HepG2 (cell line): ENCODE data around the gene ACER3. TPM values are rescaled to one million over a fixed set of nuclear protein-coding genes. Genes with fewer than 3 reads are reported as not detected.

Experiments used
- ATAC-seq: fragments of 200-7000 bp; cut with Tn5 transposase; 3 replicates; pipeline ENCODE4 v1.9.1; 2020; ENCODE audit warnings: mild to moderate bottlenecking, moderate library complexity
- BruUV-seq: library from RNA; stranded (reverse); fragments of 400-500 nt; replicated peaks from 2 replicates; lab custom pipeline; 2021; lab: Mats Ljungman, UMichigan
- CTCF ChIA-PET: fragments of 300-600 bp; formaldehyde crosslinking; extraction: SDS; loops from one replicate; lab custom pipeline; 2021; ENCODE audit warnings: low total read pairs, inconsistent platforms, low intra/inter-chr PET ratio; lab: Yijun Ruan, JAX
- POLR2A ChIA-PET: fragments of 350-600 bp; sonication (Branson Sonifier 250); formaldehyde crosslinking; loops from one replicate; lab custom pipeline; 2020; ENCODE audit warnings: antibody characterized with exemption, inconsistent platforms; lab: Yijun Ruan, JAX
- DNase-seq: peaks from one replicate; pipeline ENCODE4 v3.0.0-alpha.2; 2015; ENCODE audit warnings: low spot score
- FAIRE-seq: peaks from 3 replicates; lab custom pipeline; 2011; peaks lifted over from hg19 to GRCh38; lab: Jason Lieb, UNC
- H2AFZ ChIP-seq: one replicate; pipeline ENCODE4 v1.6.1; 2011; ENCODE audit warnings: low read length, inconsistent platforms
- H3K27ac ChIP-seq: fragments of 300-600 bp; 3 replicates; pipeline ENCODE4 v1.8.0; 2011; ENCODE audit warnings: mixed run types, mild to moderate bottlenecking, mixed read lengths, low read length, inconsistent platforms; ENCODE audit not compliant: insufficient read depth; ENCODE audit errors: extremely low read length
- H3K27me3 ChIP-seq, 2 experiments: fragments of 200-600 bp in 1 of 2; 2 replicates in 1 of 2; 3 replicates in 1 of 2; pipeline versions ENCODE4 v1.6.0 to v1.8.0; 2011; ENCODE audit warnings: low read length in 2 of 2, mild to moderate bottlenecking in 2 of 2, moderate library complexity in 2 of 2, inconsistent platforms in 1 of 2; ENCODE audit not compliant: insufficient read depth in 2 of 2, control insufficient read depth in 1 of 2
- H3K36me3 ChIP-seq, 2 experiments: fragments of 200-600 bp in 1 of 2; replicated peaks in 1 of 2; 2 replicates in 1 of 2; 3 replicates in 1 of 2; pipeline versions ENCODE4 v1.5.1 to v1.8.0; 2011; ENCODE audit warnings: low read length in 2 of 2, inconsistent platforms in 1 of 2; ENCODE audit not compliant: insufficient read depth in 2 of 2, control insufficient read depth in 1 of 2
- H3K4me1 ChIP-seq: 2 replicates; pipeline ENCODE4 v1.5.1; 2012; ENCODE audit warnings: low read length, inconsistent platforms; ENCODE audit not compliant: insufficient read depth
- H3K4me2 ChIP-seq: 2 replicates; pipeline ENCODE4 v1.6.0; 2011; ENCODE audit warnings: low read depth, low read length, inconsistent platforms
- H3K4me3 ChIP-seq, 3 experiments: fragments of 200-600 bp in 1 of 3; sonication (generic), shearing (Covaris generic) in 1 of 3; replicated peaks in 1 of 3; 2 replicates each; pipeline ENCODE4 v1.5.1; 2011 to 2016; ENCODE audit warnings: low read length in 3 of 3, inconsistent platforms in 2 of 3, low read depth in 2 of 3, mild to moderate bottlenecking in 2 of 3, control low read depth in 1 of 3, mixed read lengths in 1 of 3; ENCODE audit not compliant: insufficient read depth in 1 of 3
- H3K79me2 ChIP-seq: one replicate; pipeline ENCODE4 v1.6.1; 2011; ENCODE audit warnings: low read length, inconsistent platforms; ENCODE audit not compliant: insufficient read depth
- H3K9ac ChIP-seq: 2 replicates; pipeline ENCODE4 v1.6.0; 2011; ENCODE audit warnings: mild to moderate bottlenecking, low read depth, low read length, inconsistent platforms; ENCODE audit not compliant: insufficient read depth
- H3K9me3 ChIP-seq: 2 replicates; pipeline ENCODE4 v1.5.1; 2012; ENCODE audit warnings: mild to moderate bottlenecking, low read length
- H4K20me1 ChIP-seq: 2 replicates; pipeline ENCODE4 v1.6.0; 2011; ENCODE audit warnings: inconsistent platforms, mild to moderate bottlenecking, low read length, moderate library complexity; ENCODE audit not compliant: insufficient read depth
- GPN1 ChIP-seq: sonication (generic); formaldehyde crosslinking; IDR thresholded peaks from 2 replicates; pipeline ENCODE4 v1.5.1; 2020; ENCODE audit warnings: missing genetic modification reagents, borderline replicate concordance
- HMGXB3 ChIP-seq: sonication (generic); formaldehyde crosslinking; IDR thresholded peaks from 2 replicates; pipeline ENCODE4 v1.4.0; 2020; ENCODE audit warnings: missing genetic modification reagents, borderline replicate concordance
- HNRNPL ChIP-seq: fragments of 200-400 bp; formaldehyde crosslinking; IDR thresholded peaks from 2 replicates; pipeline ENCODE4 v1.6.1; 2017; ENCODE audit warnings: mild to moderate bottlenecking, low read depth, low read length
- KMT2A ChIP-seq: sonication (generic); formaldehyde crosslinking; IDR thresholded peaks from 2 replicates; pipeline ENCODE4 v1.4.0; 2020; ENCODE audit warnings: missing genetic modification reagents
- MTA3 ChIP-seq: sonication (generic); formaldehyde crosslinking; IDR thresholded peaks from 2 replicates; pipeline ENCODE4 v1.4.0; 2020; ENCODE audit warnings: missing genetic modification reagents
- NAIF1 ChIP-seq: sonication (generic); formaldehyde crosslinking; IDR thresholded peaks from 2 replicates; pipeline ENCODE4 v1.5.0; 2020; ENCODE audit warnings: mild to moderate bottlenecking, missing genetic modification reagents, borderline replicate concordance
- NCOA5 ChIP-seq: sonication (generic); formaldehyde crosslinking; IDR thresholded peaks from 2 replicates; pipeline ENCODE4 v1.4.0; 2020; ENCODE audit warnings: missing genetic modification reagents
- PHF8 ChIP-seq: sonication (generic); formaldehyde crosslinking; IDR thresholded peaks from 2 replicates; pipeline ENCODE4 v1.5.0; 2020; ENCODE audit warnings: missing genetic modification reagents
- PRDM10 ChIP-seq: sonication (generic); formaldehyde crosslinking; IDR thresholded peaks from 2 replicates; pipeline ENCODE4 v1.4.0; 2020; ENCODE audit warnings: low read depth, missing genetic modification reagents
- REPIN1 ChIP-seq: sonication (generic); formaldehyde crosslinking; IDR thresholded peaks from 2 replicates; pipeline ENCODE4 v1.8.0; 2022; ENCODE audit warnings: missing genetic modification reagents, low read depth, mild to moderate bottlenecking, borderline replicate concordance
- TARDBP ChIP-seq: sonication (generic); formaldehyde crosslinking; IDR thresholded peaks from 2 replicates; pipeline ENCODE4 v1.8.0; 2022; ENCODE audit warnings: mild to moderate bottlenecking, missing genetic modification reagents
- ZKSCAN8 ChIP-seq: IDR thresholded peaks from 2 replicates; pipeline ENCODE4 v1.6.1; 2016; ENCODE audit warnings: borderline replicate concordance, missing genetic modification reagents, missing compliant biosample characterization
- ZNF331 ChIP-seq: sonication (generic); formaldehyde crosslinking; IDR thresholded peaks from 2 replicates; pipeline ENCODE4 v1.4.0; 2020; ENCODE audit warnings: missing genetic modification reagents
- ZNF44 ChIP-seq: sonication (generic); formaldehyde crosslinking; IDR thresholded peaks from 2 replicates; pipeline ENCODE4 v1.5.1; 2020; ENCODE audit warnings: mild to moderate bottlenecking, missing genetic modification reagents
- WGBS: methylation state at CpG from one replicate; pipeline ENCODE4 v1.1.6; 2017; ENCODE audit warnings: low lambda C conversion rate; 5-methylcytosine and 5-hydroxymethylcytosine counted together
- in situ Hi-C: cut with HindIII; loops from 2 replicates; pipeline ENCODE4 v1.10.0; 2017; ENCODE audit warnings: low pct_unique_long_range_greater_than_20kb; ENCODE audit not compliant: extremely low pct_ligation_motif_present
- intact Hi-C: fragments of 100-400 bp; cut with micrococcal nuclease; formaldehyde crosslinking; loops from one replicate; pipeline ENCODE4 v1.10.0; 2022; ENCODE audit not compliant: unreplicated experiment
- polyA plus RNA-seq, 8 experiments: library from polyadenylated mRNA; depleted of rRNA in 3 of 8; stranded (reverse) in 7 of 8; unstranded in 1 of 8; fragments of >200 nt; fragmentation: Illumina TruSeq in 4 of 8; extraction: Trizol in 4 of 8; gene quantifications; 2 replicates each; pipeline versions ENCODE4 v1.2.1 to v1.2.3, GENCODE V29; 2011 to 2016; ENCODE audit warnings: low read depth in 4 of 8, missing spikeins in 1 of 8, mixed read lengths in 1 of 8; ENCODE audit not compliant: insufficient read depth in 1 of 8
- total RNA-seq, 5 experiments: library from RNA; depleted of rRNA; stranded (reverse); fragments of >200 nt; fragmentation: Illumina TruSeq; extraction: Trizol; gene quantifications; 2 replicates each; pipeline ENCODE4 v1.2.3, GENCODE V29; 2016; ENCODE audit warnings: low read depth in 1 of 5
- TF ChIP-seq, protein P1 (sequence below): sonication (generic); formaldehyde crosslinking; IDR thresholded peaks from 2 replicates; pipeline ENCODE4 v1.4.0; 2020; ENCODE audit warnings: missing genetic modification reagents

Gene ACER3
- total and polyA plus RNA-seq, 2 of the 13 experiments (the other 11 are each of a cell fraction or from before 2014, with no cell fraction given) = 6.0 to 9.8 TPM

DNA sequence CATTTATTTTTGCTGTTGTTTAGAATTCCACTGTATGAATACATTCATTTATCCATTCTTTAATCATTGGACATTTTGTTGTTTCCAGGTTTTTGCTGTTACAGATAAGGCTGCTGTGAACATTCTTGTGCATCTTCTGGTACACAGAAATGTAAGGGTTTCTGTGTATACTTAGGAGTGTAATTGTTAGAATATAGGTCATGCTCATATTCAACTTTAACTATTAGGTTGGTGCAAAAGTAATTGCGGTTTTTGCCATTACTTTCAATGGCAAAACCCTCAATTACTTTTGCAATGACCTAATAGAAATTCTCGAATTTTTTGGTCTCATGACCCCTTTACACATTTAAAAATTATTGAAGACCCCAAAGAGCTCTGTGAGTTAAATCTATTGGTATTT, 17.3 kb downstream of the ACER3 start (continued):
- TF ChIP-seq HMGXB3 (CRISPR knock-in tag) = no peak
- no peak for TF ChIP-seq REPIN1 (CRISPR knock-in tag)
- TF ChIP-seq TARDBP = no peak
- TF ChIP-seq, all 625 proteins: peak for 0

GRCh38 chr11:76880314-76880713, 19.6 kb downstream of the ACER3 start:
- POLR2A ChIA-PET = no interaction called here
- BruUV-seq = no TSS peak
- Histone ChIP-seq H3K27ac (no peak overlapping the region), H3K27me3 (no peaks in the 10 kb centered on the region), H3K9me3 (no peaks in the 10 kb centered on the region), H3K4me3 (no peak overlapping the region), H3K36me3 (no peaks in the 10 kb centered on the region), H3K4me1 (no peaks in the 10 kb centered on the region), H2AFZ (no peak overlapping the region), H4K20me1 (no peaks in the 10 kb centered on the region), H3K79me2 (no peaks in the 10 kb centered on the region), H3K9ac (no peak overlapping the region), H3K4me2 (no peak overlapping the region)
- no peak for ATAC-seq
- no peak for DNase-seq
- WGBS = 98% methylated on average over 2 of the region's 2 CpGs
- intact Hi-C loops (no loop called here), in situ Hi-C loops (no loop called here)
- CTCF ChIA-PET = no interaction called here
- no peak for FAIRE-seq
- TF ChIP-seq ZNF44 = no peak
- no peak for TF ChIP-seq GPN1 (CRISPR knock-in tag)
- no peak for TF ChIP-seq ZNF331 (CRISPR knock-in tag)
- TF ChIP-seq PRDM10 (CRISPR knock-in tag) = no peak
- no peak for TF ChIP-seq ZKSCAN8 (CRISPR knock-in tag)
- no peak for TF ChIP-seq MTA3 (CRISPR knock-in tag)
- TF ChIP-seq NCOA5 (CRISPR knock-in tag) = no peak
- no peak for TF ChIP-seq HNRNPL
- TF ChIP-seq NAIF1 (CRISPR knock-in tag) = no peak
- TF ChIP-seq, protein P1, sequence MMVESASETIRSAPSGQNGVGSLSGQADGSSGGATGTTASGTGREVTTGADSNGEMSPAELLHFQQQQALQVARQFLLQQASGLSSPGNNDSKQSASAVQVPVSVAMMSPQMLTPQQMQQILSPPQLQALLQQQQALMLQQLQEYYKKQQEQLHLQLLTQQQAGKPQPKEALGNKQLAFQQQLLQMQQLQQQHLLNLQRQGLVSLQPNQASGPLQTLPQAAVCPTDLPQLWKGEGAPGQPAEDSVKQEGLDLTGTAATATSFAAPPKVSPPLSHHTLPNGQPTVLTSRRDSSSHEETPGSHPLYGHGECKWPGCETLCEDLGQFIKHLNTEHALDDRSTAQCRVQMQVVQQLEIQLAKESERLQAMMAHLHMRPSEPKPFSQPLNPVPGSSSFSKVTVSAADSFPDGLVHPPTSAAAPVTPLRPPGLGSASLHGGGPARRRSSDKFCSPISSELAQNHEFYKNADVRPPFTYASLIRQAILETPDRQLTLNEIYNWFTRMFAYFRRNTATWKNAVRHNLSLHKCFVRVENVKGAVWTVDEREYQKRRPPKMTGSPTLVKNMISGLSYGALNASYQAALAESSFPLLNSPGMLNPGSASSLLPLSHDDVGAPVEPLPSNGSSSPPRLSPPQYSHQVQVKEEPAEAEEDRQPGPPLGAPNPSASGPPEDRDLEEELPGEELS = no peak
- no peak for TF ChIP-seq KMT2A
- no peak for TF ChIP-seq PHF8
